22Rv1 (cell line): ENCODE measurements around the gene IL32.

Experiments used
- ZFX ChIP-seq: fragments of 450-650 bp; IDR thresholded peaks from 2 replicates; pipeline ENCODE4 v1.6.1; 2017; ENCODE audit warnings: antibody characterized with exemption, borderline replicate concordance
- TF ChIP-seq, protein P1 (sequence below): fragments of 450-650 bp; IDR thresholded peaks from 2 replicates; pipeline ENCODE4 v1.5.1; 2017; ENCODE audit warnings: mild to moderate bottlenecking

DNA sequence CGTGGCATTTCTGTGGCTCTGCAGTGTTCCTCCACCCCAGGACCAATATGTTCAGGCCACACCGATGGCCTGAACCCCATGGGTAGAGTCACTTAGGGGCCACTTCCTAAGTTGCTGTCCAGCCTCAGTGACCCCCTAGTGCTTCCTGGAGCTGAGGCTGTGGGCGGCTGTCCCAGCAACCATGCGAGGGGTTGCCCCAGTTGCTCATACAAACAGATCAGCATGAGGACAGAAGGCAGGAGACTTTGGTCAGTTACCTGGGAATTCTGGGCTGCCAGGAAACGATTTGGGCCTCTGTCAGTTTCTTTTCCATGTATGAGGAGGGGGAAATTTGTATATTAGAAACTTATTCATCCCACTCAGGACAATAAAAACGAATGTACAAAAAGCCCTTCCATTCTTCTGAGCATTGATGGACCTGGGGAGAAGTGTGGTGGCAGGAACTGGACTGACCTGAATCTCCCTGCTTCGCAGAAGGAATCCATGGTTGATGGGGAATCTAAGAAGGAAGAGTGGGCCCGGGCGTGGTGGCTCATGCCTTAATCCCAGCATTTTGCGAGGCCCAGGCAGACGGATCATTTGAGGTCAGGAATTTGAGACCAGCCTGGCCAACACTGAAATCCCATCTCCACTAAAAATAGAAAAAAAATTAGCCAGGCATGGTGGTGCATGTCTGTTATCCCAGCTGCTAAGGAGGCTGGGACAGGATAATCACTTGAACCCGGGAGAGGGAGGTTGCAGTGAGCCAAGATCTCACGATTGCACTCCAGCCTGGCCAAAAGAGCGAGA, 4.9 kb upstream of the IL32 start:
- TF ChIP-seq, protein P1, sequence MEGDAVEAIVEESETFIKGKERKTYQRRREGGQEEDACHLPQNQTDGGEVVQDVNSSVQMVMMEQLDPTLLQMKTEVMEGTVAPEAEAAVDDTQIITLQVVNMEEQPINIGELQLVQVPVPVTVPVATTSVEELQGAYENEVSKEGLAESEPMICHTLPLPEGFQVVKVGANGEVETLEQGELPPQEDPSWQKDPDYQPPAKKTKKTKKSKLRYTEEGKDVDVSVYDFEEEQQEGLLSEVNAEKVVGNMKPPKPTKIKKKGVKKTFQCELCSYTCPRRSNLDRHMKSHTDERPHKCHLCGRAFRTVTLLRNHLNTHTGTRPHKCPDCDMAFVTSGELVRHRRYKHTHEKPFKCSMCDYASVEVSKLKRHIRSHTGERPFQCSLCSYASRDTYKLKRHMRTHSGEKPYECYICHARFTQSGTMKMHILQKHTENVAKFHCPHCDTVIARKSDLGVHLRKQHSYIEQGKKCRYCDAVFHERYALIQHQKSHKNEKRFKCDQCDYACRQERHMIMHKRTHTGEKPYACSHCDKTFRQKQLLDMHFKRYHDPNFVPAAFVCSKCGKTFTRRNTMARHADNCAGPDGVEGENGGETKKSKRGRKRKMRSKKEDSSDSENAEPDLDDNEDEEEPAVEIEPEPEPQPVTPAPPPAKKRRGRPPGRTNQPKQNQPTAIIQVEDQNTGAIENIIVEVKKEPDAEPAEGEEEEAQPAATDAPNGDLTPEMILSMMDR: no peak
- TF ChIP-seq ZFX: no peak
